Activated naive CD4-positive, alpha-beta T cell treated with Interleukin-2 at 50 U/mL for 16 hours (primary cell): ENCODE measurements around the gene COPZ1.

Source experiments
- DNase-seq: peaks from one replicate; pipeline ENCODE4 v3.0.0-alpha.2; 2020

The COPZ1 gene

GRCh38 chr12:54398995-54399793 lies 74.3 kb downstream of the COPZ1 start:
- DNase-seq: peak; percentile 90

GRCh38 chr12:54401119-54401518 lies 76.2 kb downstream of the COPZ1 start:
- no peak for DNase-seq
